ENCODE data around the gene ASH1L. TPM values are rescaled to one million over a fixed set of nuclear protein-coding genes. Genes with fewer than 3 reads are reported as not detected.
"Not testable (repeated sequence)": the region's sequence is repeated elsewhere in the genome, so short reads cannot be mapped to it uniquely, and the experiment has no call there.

Gene ASH1L
- total and polyA plus RNA-seq, 2 donors (not counting 3 experiments of a cell fraction or from before 2014, with no cell fraction given): 11.6 to 29.2 TPM

DNA sequence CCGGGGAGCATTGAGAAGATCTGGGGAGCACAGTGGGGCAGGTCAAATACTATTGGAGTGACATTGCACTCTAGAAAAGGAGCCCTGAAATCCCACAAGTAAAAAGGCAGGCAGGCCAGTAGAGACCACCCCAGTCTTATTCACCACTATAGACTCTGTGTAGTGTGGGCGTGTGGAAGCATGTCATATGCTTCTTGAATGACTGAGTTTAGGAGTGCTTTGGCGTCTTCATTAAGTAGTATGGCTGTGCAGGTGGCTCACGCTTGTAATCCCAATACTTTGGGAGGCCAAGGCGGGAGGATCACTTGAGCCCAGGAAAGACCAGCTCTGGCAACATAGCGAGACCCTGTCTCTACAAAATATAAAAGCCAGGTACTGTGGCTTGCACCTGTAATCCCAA lies 21.2 kb upstream of the ASH1L start:
- H3K4me3 ChIP-seq (replicated peaks in 1 of 3; ENCODE audit: insufficient read depth in 1 of 3, low read depth in 1 of 3, low read length in 3 of 3); H3K9me3 ChIP-seq (replicated peaks; ENCODE audit: control insufficient read depth, insufficient read depth, low read length); H3K36me3 ChIP-seq (ENCODE audit: control insufficient read depth in 2 of 2, extremely low read depth in 1 of 2, insufficient read depth in 2 of 2, low read length in 2 of 2); DNase-seq (ENCODE audit: low read depth, low spot score); H3K27ac ChIP-seq (ENCODE audit: insufficient read depth, low read depth, low read length); H3K27me3 ChIP-seq (ENCODE audit: control insufficient read depth in 2 of 2, insufficient read depth in 2 of 2, low read length in 2 of 2); H3K9me1 ChIP-seq (replicated peaks; ENCODE audit: control insufficient read depth, extremely low read depth, insufficient read depth, low read length); H3K79me2 ChIP-seq (ENCODE audit: control insufficient read depth, insufficient read depth, low read length); BruUV-seq (replicated peaks); H3K9ac ChIP-seq (replicated peaks; ENCODE audit: extremely low read depth, insufficient read depth, low read length); FAIRE-seq; dilution Hi-C loops (cut with MboI; ENCODE audit: extremely low pct_ligation_motif_present, low sequenced_read_pairs); H3K4me1 ChIP-seq (ENCODE audit: control insufficient read depth, extremely low read depth, insufficient read depth, low read length); H3K4me2 ChIP-seq (ENCODE audit: insufficient read depth, low read length); H2AFZ ChIP-seq (ENCODE audit: low read depth, low read length); POLR2A ChIA-PET; intact Hi-C loops (cut with micrococcal nuclease); H4K20me1 ChIP-seq (replicated peaks; ENCODE audit: control insufficient read depth, extremely low read depth, insufficient read depth, low read length): not testable (repeated sequence)
- CTCF ChIA-PET: interaction anchor here (0.6 to 1.1 kb wide), 3 partner anchors 80 to 244 kb away, joined by 3 read pairs; no protein-coding TSS in a partner anchor

DNA sequence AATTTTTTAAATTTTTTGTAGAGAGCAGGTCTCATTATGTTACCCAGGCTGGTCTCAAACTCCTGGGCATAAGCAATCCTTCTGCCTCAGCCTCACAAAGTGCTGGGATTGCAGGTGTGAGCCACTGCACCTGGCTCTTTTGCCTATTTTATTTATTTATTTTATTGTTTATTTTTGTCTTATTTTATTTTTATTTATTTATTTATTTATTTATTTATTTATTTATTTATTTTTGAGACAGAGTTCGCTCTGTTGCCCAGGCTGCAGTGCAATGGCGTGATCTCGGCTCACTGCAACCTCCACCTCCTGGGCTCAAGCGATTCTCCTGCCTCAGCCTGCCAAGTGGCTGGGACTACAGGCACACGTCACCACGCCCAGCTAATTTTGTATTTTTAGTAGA lies 13.0 kb upstream of the ASH1L start:
- H3K79me2 ChIP-seq (ENCODE audit: control insufficient read depth, insufficient read depth, low read length); dilution Hi-C loops (cut with MboI; ENCODE audit: extremely low pct_ligation_motif_present, low sequenced_read_pairs); BruUV-seq (replicated peaks); CTCF ChIA-PET; H3K4me2 ChIP-seq (ENCODE audit: insufficient read depth, low read length); H3K4me1 ChIP-seq (ENCODE audit: control insufficient read depth, extremely low read depth, insufficient read depth, low read length); POLR2A ChIA-PET; H4K20me1 ChIP-seq (replicated peaks; ENCODE audit: control insufficient read depth, extremely low read depth, insufficient read depth, low read length); H3K9me3 ChIP-seq (replicated peaks; ENCODE audit: control insufficient read depth, insufficient read depth, low read length); intact Hi-C loops (cut with micrococcal nuclease); H2AFZ ChIP-seq (ENCODE audit: low read depth, low read length); H3K4me3 ChIP-seq (replicated peaks in 1 of 3; ENCODE audit: insufficient read depth in 1 of 3, low read depth in 1 of 3, low read length in 3 of 3); H3K9me1 ChIP-seq (replicated peaks; ENCODE audit: control insufficient read depth, extremely low read depth, insufficient read depth, low read length); H3K27me3 ChIP-seq (ENCODE audit: control insufficient read depth in 2 of 2, insufficient read depth in 2 of 2, low read length in 2 of 2); H3K9ac ChIP-seq (replicated peaks; ENCODE audit: extremely low read depth, insufficient read depth, low read length); FAIRE-seq; DNase-seq (ENCODE audit: low read depth, low spot score); H3K27ac ChIP-seq (ENCODE audit: insufficient read depth, low read depth, low read length); H3K36me3 ChIP-seq (ENCODE audit: control insufficient read depth in 2 of 2, extremely low read depth in 1 of 2, insufficient read depth in 2 of 2, low read length in 2 of 2): not testable (repeated sequence)

DNA sequence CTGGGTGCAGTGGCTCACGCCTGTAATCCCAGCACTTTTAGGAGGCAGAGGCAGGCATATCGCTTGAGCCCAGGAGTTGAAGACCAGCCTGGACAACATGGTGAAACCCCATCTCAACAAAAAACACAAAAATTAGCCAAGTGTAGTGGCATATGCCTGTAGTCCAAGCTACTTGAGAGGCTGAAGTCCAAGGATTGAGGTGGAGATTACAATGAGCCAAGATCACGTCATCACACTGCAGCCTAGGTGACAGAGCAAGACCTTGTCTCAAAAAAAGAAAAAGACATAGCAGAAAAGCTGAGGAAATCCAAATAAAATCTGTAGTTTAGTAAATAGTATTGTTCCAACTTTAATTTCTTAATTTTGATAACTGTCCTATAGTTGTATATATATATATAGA lies 11.5 kb upstream of the ASH1L start:
- Histone ChIP-seq H3K4me3 (replicated peaks in 1 of 3; ENCODE audit: insufficient read depth in 1 of 3, low read depth in 1 of 3, low read length in 3 of 3) (no peak overlapping the region), H3K27ac (ENCODE audit: insufficient read depth, low read depth, low read length) (no peak overlapping the region), H3K27me3 (ENCODE audit: control insufficient read depth in 2 of 2, insufficient read depth in 2 of 2, low read length in 2 of 2) (no peaks in the 10 kb centered on the region), H3K4me2 (ENCODE audit: insufficient read depth, low read length) (no peak overlapping the region), H3K36me3 (ENCODE audit: control insufficient read depth in 2 of 2, extremely low read depth in 1 of 2, insufficient read depth in 2 of 2, low read length in 2 of 2) (no peaks in the 10 kb centered on the region), H3K9me3 (replicated peaks; ENCODE audit: control insufficient read depth, insufficient read depth, low read length) (no peaks in the 10 kb centered on the region), H3K79me2 (ENCODE audit: control insufficient read depth, insufficient read depth, low read length) (peaks cover 2% of the 10 kb centered on the region), H2AFZ (ENCODE audit: low read depth, low read length) (no peak overlapping the region), H3K9me1 (replicated peaks; ENCODE audit: control insufficient read depth, extremely low read depth, insufficient read depth, low read length) (no peaks in the 10 kb centered on the region), H3K4me1 (ENCODE audit: control insufficient read depth, extremely low read depth, insufficient read depth, low read length) (no peaks in the 10 kb centered on the region), H3K9ac (replicated peaks; ENCODE audit: extremely low read depth, insufficient read depth, low read length) (no peak overlapping the region), H4K20me1 (replicated peaks; ENCODE audit: control insufficient read depth, extremely low read depth, insufficient read depth, low read length) (no peaks in the 10 kb centered on the region)
- ChIA-PET CTCF (interaction anchor here (0.6 kb wide), 1 partner anchor 859 kb away, joined by 3 read pairs; no protein-coding TSS in a partner anchor), POLR2A (no interaction called here)
- TF ChIP-seq JUN (IDR thresholded peaks at IDR 0.05; ENCODE audit: borderline replicate concordance, insufficient read depth, insufficient read length, low read depth) (no peak), MAX (IDR thresholded peaks at IDR 0.05; ENCODE audit: insufficient read depth, insufficient read length) (no peak), POLR2AphosphoS5 (IDR thresholded peaks at IDR 0.05; ENCODE audit: insufficient read depth, low read depth, low read length) (no peak), GATA2 (IDR thresholded peaks at IDR 0.05; ENCODE audit: insufficient read depth, insufficient read length, low read depth, low read length) (no peak), POLR2A (IDR thresholded peaks at IDR 0.05; ENCODE audit: low read depth, low read length) (no peak), EZH2 (IDR thresholded peaks at IDR 0.05; ENCODE audit: borderline replicate concordance, low read depth, low read length, severe bottlenecking) (no peak), MYC (IDR thresholded peaks at IDR 0.05; ENCODE audit: low read depth, low read length) (no peak), FOS (IDR thresholded peaks at IDR 0.05; ENCODE audit: borderline replicate concordance, insufficient read depth, low read length) (no peak)
- TF ChIP-seq, protein P1, sequence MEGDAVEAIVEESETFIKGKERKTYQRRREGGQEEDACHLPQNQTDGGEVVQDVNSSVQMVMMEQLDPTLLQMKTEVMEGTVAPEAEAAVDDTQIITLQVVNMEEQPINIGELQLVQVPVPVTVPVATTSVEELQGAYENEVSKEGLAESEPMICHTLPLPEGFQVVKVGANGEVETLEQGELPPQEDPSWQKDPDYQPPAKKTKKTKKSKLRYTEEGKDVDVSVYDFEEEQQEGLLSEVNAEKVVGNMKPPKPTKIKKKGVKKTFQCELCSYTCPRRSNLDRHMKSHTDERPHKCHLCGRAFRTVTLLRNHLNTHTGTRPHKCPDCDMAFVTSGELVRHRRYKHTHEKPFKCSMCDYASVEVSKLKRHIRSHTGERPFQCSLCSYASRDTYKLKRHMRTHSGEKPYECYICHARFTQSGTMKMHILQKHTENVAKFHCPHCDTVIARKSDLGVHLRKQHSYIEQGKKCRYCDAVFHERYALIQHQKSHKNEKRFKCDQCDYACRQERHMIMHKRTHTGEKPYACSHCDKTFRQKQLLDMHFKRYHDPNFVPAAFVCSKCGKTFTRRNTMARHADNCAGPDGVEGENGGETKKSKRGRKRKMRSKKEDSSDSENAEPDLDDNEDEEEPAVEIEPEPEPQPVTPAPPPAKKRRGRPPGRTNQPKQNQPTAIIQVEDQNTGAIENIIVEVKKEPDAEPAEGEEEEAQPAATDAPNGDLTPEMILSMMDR (IDR thresholded peaks at IDR 0.05; ENCODE audit: extremely low read depth in 1 of 2, insufficient read depth in 1 of 2, low read depth in 1 of 2, low read length in 2 of 2): no peak
- DNase-seq (ENCODE audit: low read depth, low spot score) (no peak), FAIRE-seq (no peak)
- no TSS peak for BruUV-seq (replicated peaks)
- intact Hi-C loops (cut with micrococcal nuclease) (no loop called here), dilution Hi-C loops (cut with MboI; ENCODE audit: extremely low pct_ligation_motif_present, low sequenced_read_pairs) (no loop called here)

Data from endothelial cell of umbilical vein (primary cell).